Neural progenitor cell (in vitro differentiated cells): ENCODE results near the gene SERPINH1. TPM values are rescaled to one million over a fixed set of nuclear protein-coding genes. Genes with fewer than 3 reads are reported as not detected.
A peak's percentile ranks its signal among the peaks of the same experiment; 100 is the strongest.

Source experiments
- DNase-seq: peaks from one replicate; pipeline ENCODE4 v3.0.0-alpha.2; 2016; ENCODE audit warnings: low spot score
- H2AFZ ChIP-seq: fragments of 200-600 bp; sonication (generic); replicated peaks from 2 replicates; pipeline ENCODE4 v1.6.1; 2016; ENCODE audit warnings: antibody characterized with exemption
- H3F3A ChIP-seq: fragments of 200-600 bp; sonication (generic); 2 replicates; pipeline ENCODE4 v1.6.1; 2016; ENCODE audit warnings: antibody characterized with exemption, low read depth
- H3K27ac ChIP-seq: fragments of 200-600 bp; sonication (generic); 2 replicates; pipeline ENCODE4 v1.5.1; 2016; ENCODE audit warnings: mild to moderate bottlenecking
- H3K27me3 ChIP-seq: fragments of 200-600 bp; sonication (generic); 2 replicates; pipeline ENCODE4 v1.6.1; 2016; ENCODE audit warnings: mild to moderate bottlenecking, moderate library complexity
- H3K36me3 ChIP-seq: fragments of 200-600 bp; sonication (generic); 2 replicates; pipeline ENCODE4 v1.5.1; 2016
- H3K4me1 ChIP-seq: fragments of 200-600 bp; sonication (generic); 2 replicates; pipeline ENCODE4 v1.6.1; 2016; ENCODE audit warnings: mixed run types
- H3K4me2 ChIP-seq: fragments of 200-600 bp; sonication (generic); 2 replicates; pipeline ENCODE4 v1.6.1; 2016
- H3K4me3 ChIP-seq: fragments of 200-600 bp; sonication (generic); 2 replicates; pipeline ENCODE4 v1.5.1; 2016
- H3K79me2 ChIP-seq: fragments of 200-600 bp; sonication (generic); 2 replicates; pipeline ENCODE4 v1.6.1; 2016; ENCODE audit warnings: low read depth
- H3K9ac ChIP-seq: fragments of 200-600 bp; sonication (generic); 2 replicates; pipeline ENCODE4 v1.6.1; 2016
- H3K9me3 ChIP-seq: fragments of 200-600 bp; sonication (generic); 2 replicates; pipeline ENCODE4 v1.5.1; 2016; ENCODE audit warnings: low read depth
- H4K20me1 ChIP-seq: fragments of 200-600 bp; sonication (generic); 2 replicates; pipeline ENCODE4 v1.6.1; 2016; ENCODE audit warnings: low read depth
- H3K27ac Mint-ChIP-seq: 3 replicates; pipeline ENCODE4 v1.8.0; 2021; ENCODE audit warnings: mixed read lengths
- H3K27me3 Mint-ChIP-seq: 2 replicates; pipeline ENCODE4 v1.8.0; 2022; ENCODE audit warnings: low read depth, mild to moderate bottlenecking, inconsistent platforms, moderate library complexity, mixed read lengths; ENCODE audit not compliant: insufficient read depth
- H3K36me3 Mint-ChIP-seq: 3 replicates; pipeline ENCODE4 v1.8.0; 2021; ENCODE audit warnings: mixed read lengths
- H3K4me1 Mint-ChIP-seq: 3 replicates; pipeline ENCODE4 v1.8.0; 2021; ENCODE audit warnings: mixed read lengths
- H3K4me3 Mint-ChIP-seq: 3 replicates; pipeline ENCODE4 v1.8.0; 2021; ENCODE audit warnings: mild to moderate bottlenecking, moderate library complexity, mixed read lengths
- H3K9me3 Mint-ChIP-seq: 3 replicates; pipeline ENCODE4 v1.8.0; 2020; ENCODE audit warnings: mixed read lengths
- EZH2 ChIP-seq: fragments of 200-600 bp; sonication (generic); IDR thresholded peaks from 2 replicates; pipeline ENCODE4 v1.6.1; 2017; ENCODE audit warnings: antibody characterized with exemption, mild to moderate bottlenecking, moderate library complexity
- EZH2phosphoT487 ChIP-seq: fragments of 200-600 bp; sonication (generic); IDR thresholded peaks from 2 replicates; pipeline ENCODE4 v1.6.1; 2017; ENCODE audit warnings: antibody characterized with exemption
- total RNA-seq: library from RNA; depleted of rRNA; stranded (reverse); fragments of >200 nt; gene quantifications from 2 replicates; pipeline ENCODE4 v1.2.3, GENCODE V29; 2015; ENCODE audit warnings: low replicate concordance
- TF ChIP-seq, protein P1 (sequence below): fragments of 200-600 bp; sonication (generic); IDR thresholded peaks from 2 replicates; pipeline ENCODE4 v1.5.1; 2017; ENCODE audit warnings: antibody characterized with exemption, mild to moderate bottlenecking

SERPINH1 gene
- total RNA-seq, 1 donor from 2014 or later: 219 TPM

DNA sequence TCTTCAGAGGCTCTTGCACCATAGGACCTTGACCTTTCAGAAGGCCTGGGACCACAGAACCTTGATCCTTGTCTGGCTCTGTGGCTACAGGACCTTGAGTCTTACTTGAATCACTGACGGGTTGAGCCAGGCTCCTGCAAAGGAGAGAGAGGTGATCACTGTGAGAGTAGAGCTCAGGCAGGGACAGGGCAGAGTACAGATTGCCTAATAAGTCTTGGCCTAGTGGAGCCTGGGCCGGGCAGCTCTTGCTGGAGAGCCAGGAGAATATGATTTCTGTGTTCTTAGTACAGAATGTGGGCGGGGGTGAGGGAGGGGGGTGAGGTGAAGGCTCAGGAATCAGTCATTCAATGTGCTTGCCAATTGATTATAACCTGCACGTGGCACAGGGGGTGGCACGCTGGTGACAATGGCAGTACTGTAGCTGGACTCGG, 26.0 kb downstream of the SERPINH1 start:
- Histone ChIP-seq H2AFZ (no peak overlapping the region), H3K27me3 (no peaks in the 10 kb centered on the region), H3K9ac (no peak overlapping the region), H3K79me2 (no peaks in the 10 kb centered on the region), H3K9me3 (no peaks in the 10 kb centered on the region), H3K4me2 (no peak overlapping the region), H3K4me1 (peaks cover 11% of the 10 kb centered on the region), H3F3A (peaks cover 17% of the 10 kb centered on the region), H3K4me3 (no peak overlapping the region), H3K27ac (no peak overlapping the region), H4K20me1 (no peaks in the 10 kb centered on the region), H3K36me3 (no peaks in the 10 kb centered on the region)
- Mint-ChIP-seq H3K27me3 (peaks cover 7% of the 10 kb centered on the region), H3K36me3 (peaks cover 8% of the 10 kb centered on the region), H3K4me3 (no peak overlapping the region), H3K9me3 (no peaks in the 10 kb centered on the region), H3K27ac (no peak overlapping the region), H3K4me1 (peaks cover 36% of the 10 kb centered on the region)
- TF ChIP-seq EZH2phosphoT487: no peak
- TF ChIP-seq, protein P1, sequence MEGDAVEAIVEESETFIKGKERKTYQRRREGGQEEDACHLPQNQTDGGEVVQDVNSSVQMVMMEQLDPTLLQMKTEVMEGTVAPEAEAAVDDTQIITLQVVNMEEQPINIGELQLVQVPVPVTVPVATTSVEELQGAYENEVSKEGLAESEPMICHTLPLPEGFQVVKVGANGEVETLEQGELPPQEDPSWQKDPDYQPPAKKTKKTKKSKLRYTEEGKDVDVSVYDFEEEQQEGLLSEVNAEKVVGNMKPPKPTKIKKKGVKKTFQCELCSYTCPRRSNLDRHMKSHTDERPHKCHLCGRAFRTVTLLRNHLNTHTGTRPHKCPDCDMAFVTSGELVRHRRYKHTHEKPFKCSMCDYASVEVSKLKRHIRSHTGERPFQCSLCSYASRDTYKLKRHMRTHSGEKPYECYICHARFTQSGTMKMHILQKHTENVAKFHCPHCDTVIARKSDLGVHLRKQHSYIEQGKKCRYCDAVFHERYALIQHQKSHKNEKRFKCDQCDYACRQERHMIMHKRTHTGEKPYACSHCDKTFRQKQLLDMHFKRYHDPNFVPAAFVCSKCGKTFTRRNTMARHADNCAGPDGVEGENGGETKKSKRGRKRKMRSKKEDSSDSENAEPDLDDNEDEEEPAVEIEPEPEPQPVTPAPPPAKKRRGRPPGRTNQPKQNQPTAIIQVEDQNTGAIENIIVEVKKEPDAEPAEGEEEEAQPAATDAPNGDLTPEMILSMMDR: no peak
- TF ChIP-seq EZH2: no peak
- no peak for DNase-seq

DNA sequence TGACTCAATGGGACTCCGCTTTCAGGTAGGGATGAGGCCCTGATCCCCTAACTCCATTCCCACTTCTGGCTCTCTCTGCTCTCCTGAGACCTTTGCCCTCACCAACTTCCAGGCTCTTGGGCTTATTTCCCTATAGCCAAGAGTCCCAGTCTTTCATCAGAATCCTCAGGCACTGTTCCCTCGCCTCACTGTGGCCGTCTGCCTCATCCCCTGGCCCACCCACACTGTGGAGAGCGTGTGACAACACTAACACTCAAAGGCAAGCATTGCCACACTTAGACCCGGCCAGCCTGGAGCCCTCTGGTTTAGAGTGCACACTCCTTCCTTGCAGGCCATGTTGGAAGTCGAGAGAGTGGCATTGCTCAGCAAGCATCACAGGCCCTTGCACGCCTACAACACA, 27.0 kb downstream of the SERPINH1 start:
- H3K4me3 Mint-ChIP-seq: no peak overlapping the region
- Histone ChIP-seq H3K4me2 (no peak overlapping the region), H3K4me3 (no peak overlapping the region), H2AFZ (no peak overlapping the region), H3K4me1 (peaks cover 5% of the 10 kb centered on the region), H3K9ac (no peak overlapping the region), H3K36me3 (no peaks in the 10 kb centered on the region), H3K79me2 (no peaks in the 10 kb centered on the region), H3K9me3 (no peaks in the 10 kb centered on the region), H4K20me1 (no peaks in the 10 kb centered on the region), H3K27me3 (no peaks in the 10 kb centered on the region), H3F3A (peaks cover 7% of the 10 kb centered on the region), H3K27ac (no peak overlapping the region)
- no peak for DNase-seq
- H3K27me3 Mint-ChIP-seq: peaks cover 7% of the 10 kb centered on the region
- H3K9me3 Mint-ChIP-seq: no peaks in the 10 kb centered on the region
- H3K4me1 Mint-ChIP-seq: peaks cover 43% of the 10 kb centered on the region
- H3K27ac Mint-ChIP-seq: no peak overlapping the region
- peaks cover 8% of the 10 kb centered on the region for H3K36me3 Mint-ChIP-seq
- TF ChIP-seq, protein P1: no peak
- no peak for TF ChIP-seq EZH2
- TF ChIP-seq EZH2phosphoT487: no peak

DNA sequence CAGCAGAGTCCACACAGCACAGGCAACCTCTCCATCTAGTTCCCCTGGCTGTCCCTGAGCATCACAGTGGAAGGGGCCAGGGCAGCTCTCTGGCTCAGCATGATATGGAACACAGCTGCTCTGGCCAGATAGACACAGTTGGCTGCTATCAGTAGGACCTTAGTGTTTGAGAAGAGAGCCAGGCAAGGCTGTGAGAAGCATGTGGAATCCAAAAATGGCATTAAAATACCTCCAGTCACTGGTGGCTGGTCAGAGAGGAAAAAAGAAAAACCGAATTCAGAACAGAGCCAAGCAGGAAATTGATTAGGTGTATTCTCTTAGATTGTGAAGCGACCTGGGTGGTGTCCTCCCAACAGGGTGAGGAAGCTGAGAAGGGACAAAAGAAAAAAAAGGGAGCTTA, 27.9 kb downstream of the SERPINH1 start:
- DNase-seq: no peak
- Histone ChIP-seq H3K79me2 (no peaks in the 10 kb centered on the region), H4K20me1 (no peaks in the 10 kb centered on the region), H3K36me3 (no peaks in the 10 kb centered on the region), H2AFZ (no peak overlapping the region), H3K9me3 (no peaks in the 10 kb centered on the region), H3F3A (no peaks in the 10 kb centered on the region), H3K4me1 (no peaks in the 10 kb centered on the region), H3K9ac (no peak overlapping the region), H3K27ac (no peak overlapping the region), H3K4me2 (no peak overlapping the region), H3K27me3 (no peaks in the 10 kb centered on the region), H3K4me3 (no peak overlapping the region)
- H3K27me3 Mint-ChIP-seq: peaks cover 7% of the 10 kb centered on the region
- TF ChIP-seq EZH2: no peak
- no peak for TF ChIP-seq EZH2phosphoT487
- TF ChIP-seq, protein P1: no peak
- H3K27ac Mint-ChIP-seq: peak overlapping the region; percentile 76
- H3K4me1 Mint-ChIP-seq: peaks cover 43% of the 10 kb centered on the region
- H3K36me3 Mint-ChIP-seq: peaks cover 8% of the 10 kb centered on the region
- H3K9me3 Mint-ChIP-seq: no peaks in the 10 kb centered on the region
- no peak overlapping the region for H3K4me3 Mint-ChIP-seq
